ENCODE measurements around the gene SDF2L1. TPM values are rescaled to one million over a fixed set of nuclear protein-coding genes. Genes with fewer than 3 reads are reported as not detected.

SDF2L1 gene
- total and polyA plus RNA-seq, 10 of the 15 experiments (the other 5 are each of a cell fraction or from before 2014, with no cell fraction given): 3.0 to 214 (median 55.5) TPM

GRCh38 chr22:21641789-21642583 is at the start of gene SDF2L1 (continued):
- TF ChIP-seq IRF3 (IDR thresholded peaks at IDR 0.05) (peak; percentile 96), LARP7 (IDR thresholded peaks at IDR 0.05) (peak; percentile 78), ASH2L (IDR thresholded peaks at IDR 0.05; ENCODE audit: borderline replicate concordance, low read depth) (no peak), NBN (IDR thresholded peaks at IDR 0.05) (no peak), NRF1 (conservative IDR thresholded peaks at IDR 0.05; ENCODE audit: low read depth, low read length) (0 out of 2 replicates have a peak, but pooled peaks have one; percentile 4), RCOR1 (conservative IDR thresholded peaks at IDR 0.05; ENCODE audit: low read depth, low read length) (no peak), CBFB (IDR thresholded peaks at IDR 0.05; ENCODE audit: low read depth) (peak; percentile 25; the same call in 1 of the 2 replicates), POLR2AphosphoS5 (IDR thresholded peaks at IDR 0.05; ENCODE audit: low read length) (peak; percentile 85), ZZZ3 (IDR thresholded peaks at IDR 0.05; ENCODE audit: control insufficient read depth, insufficient read length, low read depth) (no peak), ZNF217 (IDR thresholded peaks at IDR 0.05) (no peak; the same call in 1 of the 2 replicates), PKNOX1 (IDR thresholded peaks at IDR 0.05) (peak; percentile 55; the same call in 1 of the 2 replicates), STAT1 (conservative IDR thresholded peaks at IDR 0.05) (0 out of 2 replicates have a peak, but pooled peaks have one; percentile 66), SIN3A (IDR thresholded peaks at IDR 0.05; ENCODE audit: low read depth, low read length) (no peak), SUZ12 (IDR thresholded peaks at IDR 0.05; ENCODE audit: unreplicated experiment) (no peak), NFYA (IDR thresholded peaks at IDR 0.05; ENCODE audit: borderline replicate concordance, low read depth, low read length) (no peak; the same call in 1 of the 2 replicates), EP300 (IDR thresholded peaks at IDR 0.05; ENCODE audit: borderline replicate concordance in 1 of 2, control insufficient read depth in 1 of 2, low read depth in 2 of 2, low read length in 2 of 2) (no peak), GATAD2B (conservative IDR thresholded peaks at IDR 0.05; ENCODE audit: low read depth) (peak; percentile 62), KDM1A (IDR thresholded peaks at IDR 0.05; ENCODE audit: borderline replicate concordance) (no peak), ATF3 (IDR thresholded peaks at IDR 0.05; ENCODE audit: borderline replicate concordance, extremely low read depth, low read depth, low read length) (no peak), ELK1 (IDR thresholded peaks at IDR 0.05; ENCODE audit: low read depth, low read length) (peak; percentile 39; the same call in 1 of the 2 replicates), BCL3 (IDR thresholded peaks at IDR 0.05; ENCODE audit: borderline replicate concordance, insufficient read depth, low read depth, low read length, poor library complexity, severe bottlenecking) (peak; percentile 11), SMC3 (IDR thresholded peaks at IDR 0.05; ENCODE audit: borderline replicate concordance, low read length) (0 out of 2 replicates have a peak, but pooled peaks have one; percentile 2), MEF2B (IDR thresholded peaks at IDR 0.05; ENCODE audit: partially characterized antibody, poor library complexity, severe bottlenecking) (no peak), SREBF2 (IDR thresholded peaks at IDR 0.05; ENCODE audit: low read length) (no peak), CEBPB (IDR thresholded peaks at IDR 0.05; ENCODE audit: borderline replicate concordance in 1 of 2, low read depth in 2 of 2, low read length in 2 of 2) (no peak)

Data from GM12878 (cell line).